DOHH2 (cell line): Measurements from ENCODE around the gene CXorf65.

ENCODE experiments used
- H3F3A ChIP-seq: fragments of 200-600 bp; sonication (generic), shearing (Covaris generic); 2 replicates; pipeline ENCODE4 v1.6.0; 2016; ENCODE audit warnings: antibody characterized with exemption, mild to moderate bottlenecking; ENCODE audit not compliant: control insufficient read depth, insufficient read depth
- H3K27ac ChIP-seq: fragments of 200-600 bp; sonication (generic); 2 replicates; pipeline ENCODE4 v1.5.1; 2014; ENCODE audit warnings: low read depth, mild to moderate bottlenecking, low read length, moderate library complexity
- H3K27me3 ChIP-seq: fragments of 200-600 bp; sonication (generic); 2 replicates; pipeline ENCODE4 v1.6.1; 2014; ENCODE audit warnings: mild to moderate bottlenecking, low read length, mixed read lengths; ENCODE audit not compliant: control insufficient read depth
- H3K36me3 ChIP-seq: fragments of 200-600 bp; sonication (generic); 2 replicates; pipeline ENCODE4 v1.6.1; 2014; ENCODE audit warnings: mild to moderate bottlenecking, low read length, moderate library complexity, mixed read lengths; ENCODE audit not compliant: control insufficient read depth
- H3K4me1 ChIP-seq: fragments of 200-600 bp; sonication (generic); 2 replicates; pipeline ENCODE4 v1.6.1; 2014; ENCODE audit warnings: mild to moderate bottlenecking, low read length, mixed read lengths; ENCODE audit not compliant: control insufficient read depth
- H3K4me2 ChIP-seq: fragments of 200-600 bp; sonication (generic); 2 replicates; pipeline ENCODE4 v1.6.0; 2014; ENCODE audit warnings: mild to moderate bottlenecking, low read length, moderate library complexity
- H3K4me3 ChIP-seq: fragments of 200-600 bp; sonication (generic); 2 replicates; pipeline ENCODE4 v1.5.1; 2014; ENCODE audit warnings: mild to moderate bottlenecking, low read length, mixed read lengths
- H3K79me2 ChIP-seq: fragments of 200-600 bp; sonication (generic); 2 replicates; pipeline ENCODE4 v1.6.1; 2014; ENCODE audit warnings: mild to moderate bottlenecking, low read length, mixed read lengths; ENCODE audit not compliant: control insufficient read depth
- H3K9me2 ChIP-seq: fragments of 200-600 bp; sonication (generic); replicated peaks from 2 replicates; pipeline ENCODE4 v1.6.1; 2014; ENCODE audit warnings: mild to moderate bottlenecking, low read length, mixed read lengths; ENCODE audit not compliant: control insufficient read depth
- H3K9me3 ChIP-seq: fragments of 200-600 bp; sonication (generic); 2 replicates; pipeline ENCODE4 v1.6.1; 2014; ENCODE audit warnings: antibody characterized with exemption, low read length, mixed read lengths; ENCODE audit not compliant: control insufficient read depth, insufficient read depth
- H4K20me1 ChIP-seq: fragments of 200-600 bp; sonication (generic); 2 replicates; pipeline ENCODE4 v1.6.0; 2014; ENCODE audit warnings: low read depth, mild to moderate bottlenecking, antibody characterized with exemption, low read length, moderate library complexity; ENCODE audit not compliant: control insufficient read depth, insufficient read depth
- CTCF ChIP-seq: fragments of 200-600 bp; sonication (generic); IDR thresholded peaks from one replicate; pipeline ENCODE4 v1.5.1; 2014; ENCODE audit warnings: antibody characterized with exemption, mild to moderate bottlenecking, low read depth, low read length; ENCODE audit not compliant: poor library complexity, severe bottlenecking
- EZH2phosphoT487 ChIP-seq: fragments of 200-600 bp; sonication (generic); IDR thresholded peaks from 2 replicates; pipeline ENCODE4 v1.6.1; 2017; ENCODE audit warnings: borderline replicate concordance, mild to moderate bottlenecking, antibody characterized with exemption, low read length, moderate library complexity, mixed read lengths

The CXorf65 gene

GRCh38 chrX:71098302-71098701, 8.2 kb downstream of the CXorf65 start:
- Histone ChIP-seq H4K20me1 (no peaks in the 10 kb centered on the region), H3K4me2 (no peak overlapping the region), H3K27me3 (no peaks in the 10 kb centered on the region), H3K9me2 (no peaks in the 10 kb centered on the region), H3K9me3 (no peaks in the 10 kb centered on the region), H3K36me3 (no peaks in the 10 kb centered on the region), H3K4me3 (no peak overlapping the region), H3K27ac (no peak overlapping the region), H3K4me1 (peaks cover 18% of the 10 kb centered on the region), H3F3A (no peaks in the 10 kb centered on the region), H3K79me2 (no peaks in the 10 kb centered on the region)
- TF ChIP-seq EZH2phosphoT487 (no peak), CTCF (peak; percentile 52)

DNA sequence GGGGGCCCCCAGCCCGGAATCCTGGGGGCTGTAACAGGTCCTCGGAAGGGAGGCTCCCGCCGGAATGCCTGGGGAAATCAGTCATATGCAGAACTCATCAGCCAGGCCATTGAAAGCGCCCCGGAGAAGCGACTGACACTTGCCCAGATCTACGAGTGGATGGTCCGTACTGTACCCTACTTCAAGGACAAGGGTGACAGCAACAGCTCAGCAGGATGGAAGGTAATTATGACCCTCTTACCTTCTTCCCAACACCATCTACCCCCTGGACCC, 9.8 kb downstream of the CXorf65 start:
- Histone ChIP-seq H3K79me2 (no peaks in the 10 kb centered on the region), H3K9me2 (no peaks in the 10 kb centered on the region), H3F3A (no peaks in the 10 kb centered on the region), H3K36me3 (no peaks in the 10 kb centered on the region), H3K27ac (no peak overlapping the region), H3K4me2 (peak overlapping the region; percentile 93), H3K4me3 (peak overlapping the region; percentile 84), H4K20me1 (no peaks in the 10 kb centered on the region), H3K4me1 (peaks cover 11% of the 10 kb centered on the region), H3K27me3 (no peaks in the 10 kb centered on the region), H3K9me3 (no peaks in the 10 kb centered on the region)
- TF ChIP-seq EZH2phosphoT487 (no peak), CTCF (no peak)

GRCh38 chrX:71095981-71096759, 10.4 kb downstream of the CXorf65 start:
- no peak for TF ChIP-seq EZH2phosphoT487
- no peak for TF ChIP-seq CTCF
- H3K4me1 ChIP-seq: peaks cover 11% of the 10 kb centered on the region
- H3K79me2 ChIP-seq: no peaks in the 10 kb centered on the region
- no peak overlapping the region for H3K27ac ChIP-seq
- H3K9me3 ChIP-seq: no peaks in the 10 kb centered on the region
- H3K9me2 ChIP-seq: no peaks in the 10 kb centered on the region
- no peaks in the 10 kb centered on the region for H4K20me1 ChIP-seq
- H3K27me3 ChIP-seq: no peaks in the 10 kb centered on the region
- H3K4me3 ChIP-seq: peak overlapping the region; percentile 84
- no peaks in the 10 kb centered on the region for H3K36me3 ChIP-seq
- peak overlapping the region; percentile 93 for H3K4me2 ChIP-seq
- H3F3A ChIP-seq: no peaks in the 10 kb centered on the region
